ENCODE data around the gene SLC17A1.

GRCh38 chr6:25842526-25842925 is 10.7 kb upstream of the SLC17A1 start:
- no peak for TF ChIP-seq CTCF (IDR thresholded peaks at IDR 0.05)
- no peak for TF ChIP-seq ZFX (IDR thresholded peaks at IDR 0.05; ENCODE audit: borderline replicate concordance)

Measured in 22Rv1 (cell line).